OCI-LY7 (cell line): Measurements from ENCODE around the gene NKAPL.

ENCODE experiments used
- EZH2phosphoT487 ChIP-seq: fragments of 200-600 bp; sonication (generic); IDR thresholded peaks from 2 replicates; pipeline ENCODE4 v1.6.1; 2018; ENCODE audit warnings: low read depth, borderline replicate concordance, mild to moderate bottlenecking, mixed run types, antibody characterized with exemption, low read length, moderate library complexity, mixed read lengths
- TF ChIP-seq, protein P1 (sequence below): fragments of 200-600 bp; sonication (generic); conservative IDR thresholded peaks from 2 replicates; pipeline ENCODE4 v1.5.1; 2014; ENCODE audit warnings: mild to moderate bottlenecking, antibody characterized with exemption, low read length, moderate library complexity, mixed read lengths

DNA sequence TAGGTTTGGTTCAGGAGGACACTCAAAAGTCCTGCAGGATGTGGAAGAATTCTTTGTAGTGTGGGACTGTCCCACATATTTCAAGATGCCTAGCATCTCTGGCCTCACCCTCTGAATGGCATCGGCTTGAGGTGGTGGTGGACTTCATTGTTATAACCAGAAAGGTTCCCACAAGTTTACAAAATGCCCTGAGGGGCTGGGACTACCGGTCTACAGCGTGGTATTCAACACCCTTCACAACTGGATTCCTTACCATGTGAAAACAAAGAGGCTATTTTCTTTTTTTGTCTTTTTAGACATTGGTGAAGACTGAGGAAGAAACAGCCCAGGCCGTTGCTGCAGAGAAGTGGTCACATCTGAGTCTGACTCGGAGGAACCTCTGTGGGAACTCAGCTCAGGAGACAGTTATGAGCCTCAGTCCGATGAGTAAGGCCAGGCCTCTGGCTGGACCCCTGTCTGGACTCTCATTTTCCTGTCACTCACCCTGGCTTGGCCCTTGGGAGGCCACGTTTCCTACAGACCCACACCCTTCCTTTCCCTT is 37.5 kb downstream of the NKAPL start:
- TF ChIP-seq, protein P1, sequence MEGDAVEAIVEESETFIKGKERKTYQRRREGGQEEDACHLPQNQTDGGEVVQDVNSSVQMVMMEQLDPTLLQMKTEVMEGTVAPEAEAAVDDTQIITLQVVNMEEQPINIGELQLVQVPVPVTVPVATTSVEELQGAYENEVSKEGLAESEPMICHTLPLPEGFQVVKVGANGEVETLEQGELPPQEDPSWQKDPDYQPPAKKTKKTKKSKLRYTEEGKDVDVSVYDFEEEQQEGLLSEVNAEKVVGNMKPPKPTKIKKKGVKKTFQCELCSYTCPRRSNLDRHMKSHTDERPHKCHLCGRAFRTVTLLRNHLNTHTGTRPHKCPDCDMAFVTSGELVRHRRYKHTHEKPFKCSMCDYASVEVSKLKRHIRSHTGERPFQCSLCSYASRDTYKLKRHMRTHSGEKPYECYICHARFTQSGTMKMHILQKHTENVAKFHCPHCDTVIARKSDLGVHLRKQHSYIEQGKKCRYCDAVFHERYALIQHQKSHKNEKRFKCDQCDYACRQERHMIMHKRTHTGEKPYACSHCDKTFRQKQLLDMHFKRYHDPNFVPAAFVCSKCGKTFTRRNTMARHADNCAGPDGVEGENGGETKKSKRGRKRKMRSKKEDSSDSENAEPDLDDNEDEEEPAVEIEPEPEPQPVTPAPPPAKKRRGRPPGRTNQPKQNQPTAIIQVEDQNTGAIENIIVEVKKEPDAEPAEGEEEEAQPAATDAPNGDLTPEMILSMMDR = no peak
- TF ChIP-seq EZH2phosphoT487 = no peak
